Natural killer cell (primary cell): Measurements from ENCODE around the gene OTOP2. TPM values are rescaled to one million over a fixed set of nuclear protein-coding genes. Genes with fewer than 3 reads are reported as not detected.

Experiments used
- ATAC-seq, 3 donors: fragments of 150-1000 bp in 2 of 3; fragments of 200-7000 bp in 1 of 3; cut with Tn5 transposase; 1 replicate in 1 of 3; 2 replicates in 2 of 3; pipeline ENCODE4 v1.10.0; 2021; ENCODE audit warnings: mild to moderate bottlenecking in 2 of 3, moderate library complexity in 2 of 3
- DNase-seq, 2 donors: peaks; one replicate each; pipeline versions ENCODE4 v3.0.0 to v3.0.0-alpha.2; 2013 to 2021; ENCODE audit warnings: mixed read lengths in 1 of 2
- H3K27ac ChIP-seq: one replicate; pipeline ENCODE4 v1.5.1; 2013; ENCODE audit warnings: mild to moderate bottlenecking, low read length
- H3K27me3 ChIP-seq: one replicate; pipeline ENCODE4 v1.6.1; 2013; ENCODE audit warnings: low read length; ENCODE audit not compliant: control insufficient read depth, insufficient read depth
- H3K36me3 ChIP-seq: one replicate; pipeline ENCODE4 v1.6.1; 2013; ENCODE audit warnings: low read length; ENCODE audit not compliant: control insufficient read depth, insufficient read depth
- H3K4me1 ChIP-seq: one replicate; pipeline ENCODE4 v1.6.1; 2013; ENCODE audit warnings: low read length; ENCODE audit not compliant: control insufficient read depth, insufficient read depth
- H3K4me3 ChIP-seq: one replicate; pipeline ENCODE4 v1.5.1; 2013; ENCODE audit warnings: low read length
- H3K9me3 ChIP-seq: one replicate; pipeline ENCODE4 v1.6.1; 2013; ENCODE audit warnings: low read length; ENCODE audit not compliant: control insufficient read depth, insufficient read depth
- H3K27ac Mint-ChIP-seq, 2 donors: one replicate each; pipeline ENCODE4 v1.8.0; 2022; ENCODE audit warnings: mild to moderate bottlenecking in 2 of 2, mixed read lengths in 2 of 2, moderate library complexity in 1 of 2
- H3K27me3 Mint-ChIP-seq, 2 donors: one replicate each; pipeline ENCODE4 v1.8.0; 2022; ENCODE audit warnings: low read depth in 2 of 2, mixed read lengths in 2 of 2
- H3K36me3 Mint-ChIP-seq: one replicate; pipeline ENCODE4 v1.8.0; 2022; ENCODE audit warnings: mixed read lengths
- H3K4me1 Mint-ChIP-seq, 2 donors: one replicate each; pipeline ENCODE4 v1.8.0; 2022; ENCODE audit warnings: mixed read lengths in 2 of 2
- H3K4me3 Mint-ChIP-seq: one replicate; pipeline ENCODE4 v1.8.0; 2022; ENCODE audit warnings: mild to moderate bottlenecking, moderate library complexity, mixed read lengths
- H3K9me3 Mint-ChIP-seq, 2 donors: one replicate each; pipeline ENCODE4 v1.8.0; 2022; ENCODE audit warnings: mixed read lengths in 2 of 2
- CTCF ChIP-seq: fragments of 200-600 bp; IDR thresholded peaks from one replicate; pipeline ENCODE4 v1.8.0; 2022; ENCODE audit warnings: antibody characterized with exemption
- WGBS: methylation state at CpG from one replicate; pipeline ENCODE4 v1.1.7; 2013; ENCODE audit warnings: missing lambda C conversion rate; ENCODE audit not compliant: insufficient coverage; 5-methylcytosine and 5-hydroxymethylcytosine counted together
- intact Hi-C: fragments of 100-400 bp; cut with micrococcal nuclease; formaldehyde crosslinking; loops from one replicate; pipeline ENCODE4 v1.14.2; 2022
- total RNA-seq, 4 donors: library from RNA; stranded (reverse); fragments of 120-200 nt in 1 of 4; gene quantifications; one replicate each; pipeline versions ENCODE4 v1.2.3 to v1.2.4, GENCODE V29; 2013 to 2022

Gene OTOP2
- total RNA-seq, 3 donors from 2014 or later (not counting 1 experiment from before 2014, with no cell fraction given) = not detected

- DNase-seq (peak in 1 of 2 donors; percentile 31), ATAC-seq (no peak)
- Histone ChIP-seq H3K36me3 (no peaks in the 10 kb centered on the region), H3K4me1 (peaks cover 30% of the 10 kb centered on the region), H3K4me3 (no peak overlapping the region), H3K9me3 (no peaks in the 10 kb centered on the region), H3K27me3 (peaks cover 20% of the 10 kb centered on the region), H3K27ac (no peak overlapping the region)
- intact Hi-C loops = loop anchor here (5.0 kb wide), 1 partner anchor 38 kb away; no protein-coding TSS in a partner anchor
- Mint-ChIP-seq H3K27ac (no peak overlapping the region), H3K9me3 (no peaks in the 10 kb centered on the region), H3K4me1 (peaks cover 0 to 16% of the 10 kb centered on the region in 2 donors), H3K27me3 (peaks cover 0 to 24% of the 10 kb centered on the region in 2 donors), H3K4me3 (no peak overlapping the region), H3K36me3 (no peaks in the 10 kb centered on the region)
- 72% methylated on average over 67 of the region's 67 CpGs for WGBS
- no peak for TF ChIP-seq CTCF
These were observed 4.4 kb upstream of the OTOP2 start for GRCh38 chr17:74919440-74920305.

GRCh38 chr17:74920306-74920620 lies 3.8 kb upstream of the OTOP2 start:
- Mint-ChIP-seq H3K27me3 (peaks cover 2 to 26% of the 10 kb centered on the region in 2 donors), H3K27ac (no peak overlapping the region), H3K4me1 (peaks cover 0 to 19% of the 10 kb centered on the region in 2 donors), H3K4me3 (no peak overlapping the region), H3K9me3 (no peaks in the 10 kb centered on the region), H3K36me3 (no peaks in the 10 kb centered on the region)
- ATAC-seq (no peak), DNase-seq (no peak)
- 78% methylated on average over 27 of the region's 27 CpGs for WGBS
- Histone ChIP-seq H3K9me3 (no peaks in the 10 kb centered on the region), H3K4me3 (no peak overlapping the region), H3K4me1 (peaks cover 32% of the 10 kb centered on the region), H3K27ac (no peak overlapping the region), H3K27me3 (peaks cover 23% of the 10 kb centered on the region), H3K36me3 (no peaks in the 10 kb centered on the region)
- intact Hi-C loops = loop anchor here (5.0 kb wide), 1 partner anchor 37 kb away; no protein-coding TSS in a partner anchor
- TF ChIP-seq CTCF = no peak

- H3K27me3 Mint-ChIP-seq = peaks cover 6 to 29% of the 10 kb centered on the region in 2 donors
- no peak for ATAC-seq
- H3K36me3 ChIP-seq = no peaks in the 10 kb centered on the region
- peaks cover 0 to 19% of the 10 kb centered on the region in 2 donors for H3K4me1 Mint-ChIP-seq
- TF ChIP-seq CTCF = no peak
- 64% methylated on average over 3 of the region's 6 CpGs for WGBS
- peak overlapping the region; percentile 37 for H3K4me3 Mint-ChIP-seq
- H3K36me3 Mint-ChIP-seq = no peaks in the 10 kb centered on the region
- H3K9me3 Mint-ChIP-seq = no peaks in the 10 kb centered on the region
- H3K27ac ChIP-seq = no peak overlapping the region
- H3K4me3 ChIP-seq = no peak overlapping the region
- peaks cover 26% of the 10 kb centered on the region for H3K27me3 ChIP-seq
- DNase-seq = no peak
- no peak overlapping the region for H3K27ac Mint-ChIP-seq
- H3K4me1 ChIP-seq = peaks cover 32% of the 10 kb centered on the region
- intact Hi-C loops = loop anchor here (5.0 kb wide), 1 partner anchor 37 kb away; no protein-coding TSS in a partner anchor
- no peaks in the 10 kb centered on the region for H3K9me3 ChIP-seq
These were observed 3.4 kb upstream of the OTOP2 start for GRCh38 chr17:74920642-74921025.
